ENCODE results near the gene MARVELD3. TPM values are rescaled to one million over a fixed set of nuclear protein-coding genes. Genes with fewer than 3 reads are reported as not detected.
"Not testable (repeated sequence)": the region's sequence is repeated elsewhere in the genome, so short reads cannot be mapped to it uniquely, and the experiment has no call there.

MARVELD3 gene
- total and polyA plus RNA-seq, 2 of the 8 experiments (the other 6 are each of a cell fraction or from before 2014, with no cell fraction given): 18.0 to 34.8 TPM

DNA sequence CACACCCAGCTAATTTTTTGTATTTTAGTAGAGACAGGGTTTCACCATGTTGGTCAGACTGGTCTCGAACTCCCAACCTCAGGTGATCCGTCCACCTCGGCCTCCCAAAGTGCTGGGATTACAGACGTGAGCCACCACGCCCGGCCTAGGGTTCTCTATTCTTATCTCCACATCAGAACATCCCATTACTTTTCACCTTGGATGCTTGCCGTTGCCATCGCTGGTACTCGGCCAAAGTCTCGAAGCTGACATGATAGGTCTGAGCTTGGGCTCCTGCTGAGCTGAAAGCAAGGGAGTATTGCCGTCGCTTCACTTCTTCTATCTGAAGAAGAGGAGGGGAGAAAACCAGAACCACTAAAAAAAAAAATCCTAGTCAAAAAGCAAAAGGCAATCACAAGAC lies 58.3 kb downstream of the MARVELD3 start:
- H3K4me1 ChIP-seq (replicated peaks in 1 of 4; ENCODE audit: control insufficient read depth in 3 of 4, insufficient read depth in 4 of 4, low read length in 3 of 4); H3K4me3 ChIP-seq (ENCODE audit: extremely low read depth in 1 of 4, insufficient read depth in 2 of 4, low read depth in 3 of 4, low read length in 4 of 4); H3K79me1 ChIP-seq (ENCODE audit: low read depth, low read length); H3K9me3 ChIP-seq (ENCODE audit: insufficient read depth in 2 of 2, low read depth in 1 of 2, low read length in 1 of 2); H2BK5ac ChIP-seq (ENCODE audit: low read depth, low read length); H3K4me2 ChIP-seq (ENCODE audit: insufficient read depth in 1 of 2, low read depth in 2 of 2, low read length in 2 of 2); H3K23me2 ChIP-seq (ENCODE audit: low read depth, low read length); H2BK15ac ChIP-seq (ENCODE audit: low read length); H3K14ac ChIP-seq (ENCODE audit: insufficient read length); H3K27me3 ChIP-seq (replicated peaks in 1 of 4; ENCODE audit: control insufficient read depth in 3 of 4, extremely low read depth in 1 of 4, insufficient read depth in 3 of 4, low read length in 3 of 4); POLR2A ChIA-PET (ENCODE audit: partially characterized antibody); H4K20me1 ChIP-seq (replicated peaks in 1 of 2; ENCODE audit: control insufficient read depth in 1 of 2, insufficient read depth in 2 of 2, low read length in 2 of 2); H2BK20ac ChIP-seq (ENCODE audit: low read length); H2AK5ac ChIP-seq (ENCODE audit: low read depth, low read length); H4K8ac ChIP-seq (ENCODE audit: extremely low read depth, insufficient read depth, low read length); H3K79me2 ChIP-seq (ENCODE audit: control insufficient read depth in 1 of 2, insufficient read depth in 2 of 2, low read length in 2 of 2); H2AFZ ChIP-seq (ENCODE audit: low read length); H3K18ac ChIP-seq (ENCODE audit: extremely low read depth, low read length); DNase-seq (ENCODE audit: low read depth in 1 of 2, low spot score in 2 of 2); H3K56ac ChIP-seq (replicated peaks; ENCODE audit: insufficient read length, low read depth, low read length); H4K91ac ChIP-seq (replicated peaks; ENCODE audit: insufficient read length, low read length); FAIRE-seq; H3K9ac ChIP-seq (replicated peaks in 1 of 4; ENCODE audit: extremely low read depth in 1 of 4, low read depth in 3 of 4, low read length in 3 of 4); H3K4ac ChIP-seq (replicated peaks; ENCODE audit: insufficient read length, low read depth, low read length); H3K23ac ChIP-seq (ENCODE audit: insufficient read length); H2BK12ac ChIP-seq (ENCODE audit: low read depth, low read length); H4K5ac ChIP-seq (ENCODE audit: insufficient read length, low read depth, low read length); H3K27ac ChIP-seq (ENCODE audit: low read depth, low read length); H2BK120ac ChIP-seq (replicated peaks; ENCODE audit: low read depth, low read length): not testable (repeated sequence)
- 87% methylated on average over 12 of the region's 12 CpGs; no CpG with 5 or more reads in 1 of the 2 experiments for WGBS, 2 experiments (ENCODE audit: extremely low coverage in 1 of 2, insufficient coverage in 1 of 2, insufficient read length in 1 of 2, insufficient replicate concordance in 2 of 2, low coverage in 1 of 2, low lambda C conversion rate in 2 of 2, missing lambda C conversion rate in 1 of 2)
- CTCF ChIA-PET (ENCODE audit: partially characterized antibody): interaction anchor here (0.9 to 1.7 kb wide), 4 partner anchors 13 to 74 kb away, joined by 3 to 7 read pairs (median 4); no protein-coding TSS in a partner anchor
- H3K36me3 ChIP-seq (ENCODE audit: control insufficient read depth in 2 of 4, insufficient read depth in 4 of 4, low read length in 3 of 4): peaks cover 2 to 35% (median 11%) of the 10 kb centered on the region in 4 experiments; a peak in 6 of 8 replicates

Small RNA genes lying within 50 kb of the gene (small RNA-seq; reads per million reads assigned to genes)
- gene RNU6-208P (ENCODE audit: insufficient read depth): not detected

Other genes with a start within 250 kb of the MARVELD3 start
- not detected in 2 replicates for gene TLE7, start 184.1 kb upstream of the MARVELD3 start, total RNA-seq (2021; fragmentation: NEBNext Ultra II Directional; extraction: Animal tissue kit (Norgen Biotek cat#: 25700))
- gene TLE7, start 184.1 kb upstream of the MARVELD3 start, polyA plus RNA-seq (2011; rRNA removed): 0.03 and 0.06 TPM in 2 replicates
- gene ZNF23, start 163.9 kb upstream of the MARVELD3 start, total RNA-seq (2021; fragmentation: NEBNext Ultra II Directional; extraction: Animal tissue kit (Norgen Biotek cat#: 25700)): 10.2 and 12.7 TPM in 2 replicates
- 2.4 and 3.3 TPM in 2 replicates for gene ZNF23, start 163.9 kb upstream of the MARVELD3 start, polyA plus RNA-seq (2011; rRNA removed)
- gene ZNF19, start 136.9 kb upstream of the MARVELD3 start, total RNA-seq (2021; fragmentation: NEBNext Ultra II Directional; extraction: Animal tissue kit (Norgen Biotek cat#: 25700)): 3.5 TPM in 2 replicates
- gene ZNF19, start 136.9 kb upstream of the MARVELD3 start, polyA plus RNA-seq (2011; rRNA removed): 1.1 and 1.5 TPM in 2 replicates
- 11.7 and 12.1 TPM in 2 replicates for gene CHST4, start 99.8 kb upstream of the MARVELD3 start, total RNA-seq (2021; fragmentation: NEBNext Ultra II Directional; extraction: Animal tissue kit (Norgen Biotek cat#: 25700))
- 14.6 and 17.0 TPM in 2 replicates for gene CHST4, start 99.8 kb upstream of the MARVELD3 start, polyA plus RNA-seq (2011; rRNA removed)
- not detected in 2 replicates for gene TAT, start 49.1 kb upstream of the MARVELD3 start, total RNA-seq (2021; fragmentation: NEBNext Ultra II Directional; extraction: Animal tissue kit (Norgen Biotek cat#: 25700))
- gene TAT, start 49.1 kb upstream of the MARVELD3 start, polyA plus RNA-seq (2011; rRNA removed): 0.03 and 0.13 TPM in 2 replicates
- gene PHLPP2, start 98.5 kb downstream of the MARVELD3 start, total RNA-seq (2021; fragmentation: NEBNext Ultra II Directional; extraction: Animal tissue kit (Norgen Biotek cat#: 25700)): 12.8 and 12.9 TPM in 2 replicates
- gene PHLPP2, start 98.5 kb downstream of the MARVELD3 start, polyA plus RNA-seq (2011; rRNA removed): 6.2 and 7.3 TPM in 2 replicates
- gene AP1G1, start 182.7 kb downstream of the MARVELD3 start, total RNA-seq (2021; fragmentation: NEBNext Ultra II Directional; extraction: Animal tissue kit (Norgen Biotek cat#: 25700)): 67.9 and 68.4 TPM in 2 replicates
- gene AP1G1, start 182.7 kb downstream of the MARVELD3 start, polyA plus RNA-seq (2011; rRNA removed): 35.2 and 43.9 TPM in 2 replicates
- 20.8 and 23.8 TPM in 2 replicates for gene ATXN1L, start 219.8 kb downstream of the MARVELD3 start, total RNA-seq (2021; fragmentation: NEBNext Ultra II Directional; extraction: Animal tissue kit (Norgen Biotek cat#: 25700))
- 12.1 and 14.7 TPM in 2 replicates for gene ATXN1L, start 219.8 kb downstream of the MARVELD3 start, polyA plus RNA-seq (2011; rRNA removed)

All from H1 (cell line).